MM.1S (cell line): ENCODE results near the gene ACAD9.

Source experiments
- EZH2 ChIP-seq: fragments of 300-600 bp; sonication (generic); optimal IDR thresholded peaks from 2 replicates; pipeline ENCODE3; 2017; ENCODE audit warnings: low read depth, mild to moderate bottlenecking, antibody characterized with exemption, low read length, mixed read lengths
- TF ChIP-seq, protein P1 (sequence below): fragments of 300-600 bp; sonication (generic); IDR thresholded peaks from 2 replicates; pipeline ENCODE4 v1.5.1; 2016; ENCODE audit warnings: antibody characterized with exemption, low read length, mixed read lengths

DNA sequence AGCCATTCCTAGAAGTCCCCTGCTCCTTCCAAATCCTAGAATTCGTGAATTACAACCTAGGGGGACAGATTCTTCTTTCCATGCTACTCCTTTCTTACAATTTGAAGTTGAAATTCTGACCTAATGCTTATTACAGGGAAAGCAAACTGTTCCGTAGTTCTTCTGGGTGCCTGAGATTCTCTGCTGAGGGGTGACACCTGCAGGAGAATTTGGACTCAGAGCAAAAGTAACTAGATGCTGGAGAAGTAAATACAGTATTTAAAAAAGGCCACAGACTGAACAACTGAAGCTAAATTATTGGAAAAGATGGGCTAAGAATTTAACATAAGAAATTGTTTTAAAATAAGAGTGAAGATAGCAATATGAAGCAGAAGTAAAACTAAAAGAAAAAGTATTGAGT lies 37.9 kb downstream of the ACAD9 start:
- TF ChIP-seq, protein P1, sequence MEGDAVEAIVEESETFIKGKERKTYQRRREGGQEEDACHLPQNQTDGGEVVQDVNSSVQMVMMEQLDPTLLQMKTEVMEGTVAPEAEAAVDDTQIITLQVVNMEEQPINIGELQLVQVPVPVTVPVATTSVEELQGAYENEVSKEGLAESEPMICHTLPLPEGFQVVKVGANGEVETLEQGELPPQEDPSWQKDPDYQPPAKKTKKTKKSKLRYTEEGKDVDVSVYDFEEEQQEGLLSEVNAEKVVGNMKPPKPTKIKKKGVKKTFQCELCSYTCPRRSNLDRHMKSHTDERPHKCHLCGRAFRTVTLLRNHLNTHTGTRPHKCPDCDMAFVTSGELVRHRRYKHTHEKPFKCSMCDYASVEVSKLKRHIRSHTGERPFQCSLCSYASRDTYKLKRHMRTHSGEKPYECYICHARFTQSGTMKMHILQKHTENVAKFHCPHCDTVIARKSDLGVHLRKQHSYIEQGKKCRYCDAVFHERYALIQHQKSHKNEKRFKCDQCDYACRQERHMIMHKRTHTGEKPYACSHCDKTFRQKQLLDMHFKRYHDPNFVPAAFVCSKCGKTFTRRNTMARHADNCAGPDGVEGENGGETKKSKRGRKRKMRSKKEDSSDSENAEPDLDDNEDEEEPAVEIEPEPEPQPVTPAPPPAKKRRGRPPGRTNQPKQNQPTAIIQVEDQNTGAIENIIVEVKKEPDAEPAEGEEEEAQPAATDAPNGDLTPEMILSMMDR, result no peak
- no peak for TF ChIP-seq EZH2
